GM12874 (cell line): ENCODE data around the gene CD22.

Experiments
- TF ChIP-seq, protein P1 (sequence below): IDR thresholded peaks from 2 replicates; pipeline ENCODE4 v1.5.1; 2011; ENCODE audit warnings: low read depth, mild to moderate bottlenecking, control low read depth, low read length, moderate library complexity; ENCODE audit not compliant: insufficient read depth

The CD22 gene

DNA sequence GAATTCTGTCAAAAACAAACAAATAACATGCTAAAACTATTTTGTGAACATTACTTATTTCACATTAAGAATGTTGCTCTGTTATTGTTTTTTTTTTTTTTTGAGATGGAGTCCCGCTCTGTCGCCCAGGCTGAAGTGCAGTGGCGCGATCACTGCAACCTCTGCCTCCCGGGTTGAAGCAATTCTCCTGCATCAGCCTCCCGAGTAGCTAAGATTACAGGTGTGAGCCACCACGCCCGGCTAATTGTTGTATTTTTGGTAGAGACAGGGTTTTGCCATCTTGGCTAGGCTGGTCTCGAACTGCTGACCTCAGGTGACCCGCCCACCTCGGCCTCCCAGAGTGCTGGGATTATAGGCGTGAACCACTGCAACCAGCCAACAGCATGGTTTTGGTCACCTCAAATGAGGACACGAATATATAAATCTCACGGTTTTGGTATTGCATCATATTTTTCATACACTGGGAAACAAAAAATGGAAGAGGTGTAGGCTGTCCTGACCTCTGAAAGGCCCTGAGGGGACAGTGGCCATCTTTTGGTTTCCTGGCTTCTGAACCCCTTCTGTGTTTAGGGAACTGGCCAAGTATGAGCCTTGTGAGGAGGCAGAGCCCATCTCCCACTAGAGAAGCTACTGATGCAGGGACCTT, 67.4 kb downstream of the CD22 start:
- TF ChIP-seq, protein P1, sequence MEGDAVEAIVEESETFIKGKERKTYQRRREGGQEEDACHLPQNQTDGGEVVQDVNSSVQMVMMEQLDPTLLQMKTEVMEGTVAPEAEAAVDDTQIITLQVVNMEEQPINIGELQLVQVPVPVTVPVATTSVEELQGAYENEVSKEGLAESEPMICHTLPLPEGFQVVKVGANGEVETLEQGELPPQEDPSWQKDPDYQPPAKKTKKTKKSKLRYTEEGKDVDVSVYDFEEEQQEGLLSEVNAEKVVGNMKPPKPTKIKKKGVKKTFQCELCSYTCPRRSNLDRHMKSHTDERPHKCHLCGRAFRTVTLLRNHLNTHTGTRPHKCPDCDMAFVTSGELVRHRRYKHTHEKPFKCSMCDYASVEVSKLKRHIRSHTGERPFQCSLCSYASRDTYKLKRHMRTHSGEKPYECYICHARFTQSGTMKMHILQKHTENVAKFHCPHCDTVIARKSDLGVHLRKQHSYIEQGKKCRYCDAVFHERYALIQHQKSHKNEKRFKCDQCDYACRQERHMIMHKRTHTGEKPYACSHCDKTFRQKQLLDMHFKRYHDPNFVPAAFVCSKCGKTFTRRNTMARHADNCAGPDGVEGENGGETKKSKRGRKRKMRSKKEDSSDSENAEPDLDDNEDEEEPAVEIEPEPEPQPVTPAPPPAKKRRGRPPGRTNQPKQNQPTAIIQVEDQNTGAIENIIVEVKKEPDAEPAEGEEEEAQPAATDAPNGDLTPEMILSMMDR: no peak
